NCI-H1417 treated with DMSO at 0.1 percent for 48 hours (cell line): ENCODE results near the gene SATL1.
"Not testable (repeated sequence)": the region's sequence is repeated elsewhere in the genome, so short reads cannot be mapped to it uniquely, and the experiment has no call there.

Experiments
- DNase-seq: peaks from one replicate; lab custom pipeline; 2025; lab: John Stamatoyannopoulos, UW

Gene SATL1

DNA sequence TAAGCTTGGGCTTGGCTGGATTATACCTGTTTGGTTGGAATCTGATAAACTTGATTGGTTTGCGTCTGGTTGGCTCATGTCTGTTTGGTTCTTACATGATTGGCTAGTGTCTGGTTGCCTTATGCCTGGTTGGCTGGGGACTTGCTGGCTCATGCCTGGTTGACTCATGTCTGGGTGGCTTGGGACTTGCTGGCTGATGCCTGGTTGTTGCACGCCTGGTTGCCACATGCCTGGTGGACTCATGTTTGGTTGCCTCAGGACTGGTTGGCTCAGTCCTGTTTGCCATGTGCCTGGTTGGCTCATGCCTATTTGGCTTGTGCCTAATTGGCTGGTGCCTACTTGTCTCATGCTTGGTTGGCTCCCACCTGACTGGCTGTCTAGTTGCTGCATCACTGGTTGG, 135.4 kb downstream of the SATL1 start:
- no peak for DNase-seq

DNA sequence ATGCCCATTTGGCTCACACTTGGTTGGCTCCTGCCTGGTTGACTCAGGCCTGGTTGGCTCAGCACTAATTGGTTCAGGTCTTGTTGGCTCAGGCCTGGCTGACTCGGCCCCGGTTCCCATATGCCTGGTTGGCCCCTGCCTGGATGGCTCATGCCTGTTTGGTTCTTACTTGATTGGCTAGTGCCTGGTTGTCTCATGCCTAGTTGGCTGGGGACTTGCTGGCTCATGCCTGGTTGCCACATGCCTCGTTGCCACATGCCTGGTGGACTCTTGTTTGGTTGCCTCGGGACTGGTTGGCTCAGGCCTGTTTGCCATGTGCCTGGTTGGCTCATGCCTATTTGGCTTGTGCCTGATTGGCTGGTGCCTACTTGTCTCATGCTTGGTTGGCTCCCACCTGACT, 136.2 kb downstream of the SATL1 start:
- DNase-seq: no peak

DNA sequence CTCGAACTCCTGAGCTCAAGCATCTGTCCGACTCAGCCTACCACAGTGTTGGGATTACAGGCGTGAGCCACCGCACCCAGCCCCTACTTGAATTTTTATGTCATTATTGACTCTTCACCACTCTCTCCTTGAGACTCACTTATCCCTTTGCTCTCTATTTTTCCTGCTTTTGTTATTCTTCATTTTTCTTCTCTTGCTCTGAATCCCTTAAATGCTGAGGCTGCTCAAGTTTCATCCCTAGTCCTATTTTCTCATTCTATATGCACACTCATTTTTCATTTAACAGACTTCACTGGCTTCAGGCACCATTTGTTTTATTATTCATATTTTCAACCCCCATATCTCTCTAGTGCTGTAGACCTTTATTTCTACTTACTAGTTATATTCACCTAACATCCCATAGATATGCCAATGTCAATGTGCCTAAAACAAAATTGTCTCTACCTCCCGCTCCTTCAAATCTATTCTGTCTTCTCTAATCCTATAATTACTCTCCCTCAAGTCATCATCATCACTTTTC, 154.2 kb downstream of the SATL1 start:
- no peak for DNase-seq

DNA sequence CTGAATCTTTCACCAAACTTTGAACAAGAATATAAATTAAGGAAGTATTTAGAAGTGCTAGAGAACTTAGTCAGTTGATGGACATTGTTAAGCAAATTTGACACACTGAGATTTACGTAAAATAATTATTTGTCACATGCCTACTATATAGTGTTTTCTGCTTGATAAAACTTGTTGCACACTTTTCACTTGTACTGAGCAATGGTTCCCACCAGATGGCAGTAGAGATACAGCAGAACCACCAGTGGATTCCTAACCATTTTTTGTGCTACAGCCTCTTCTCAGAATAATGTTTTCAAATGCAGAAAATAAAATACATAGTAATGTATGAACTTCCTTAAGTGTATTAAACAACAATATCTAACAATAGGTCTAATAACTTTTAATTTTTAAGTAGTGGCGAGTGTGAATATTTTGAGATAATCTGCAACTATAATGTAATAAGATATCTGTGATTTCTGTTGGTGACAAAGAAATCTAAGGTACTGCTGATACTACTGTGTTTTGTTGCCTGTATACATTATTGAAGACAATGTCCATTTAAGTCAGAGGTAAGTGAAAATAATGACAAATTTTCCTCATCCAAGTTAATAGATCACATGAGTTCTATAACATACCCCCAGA, 158.7 kb downstream of the SATL1 start:
- no peak for DNase-seq

DNA sequence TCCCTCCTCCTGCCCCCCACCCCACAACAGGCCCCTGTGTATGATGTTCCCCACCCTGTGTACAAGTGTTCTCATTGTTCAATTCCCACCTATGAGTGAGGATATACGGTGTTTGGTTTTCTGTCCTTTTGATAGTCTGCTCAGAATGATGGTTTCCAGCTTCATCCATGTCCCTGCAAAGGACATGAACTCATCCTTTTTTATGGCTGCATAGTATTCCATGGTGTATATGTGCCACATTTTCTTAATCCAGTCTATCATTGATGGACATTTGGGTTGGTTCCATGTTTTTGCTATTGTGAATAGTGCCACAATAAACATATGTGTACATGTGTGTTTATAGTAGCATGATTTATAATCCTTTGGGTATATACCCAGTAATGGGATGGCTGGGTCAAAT, 166.3 kb downstream of the SATL1 start:
- not testable (repeated sequence) for DNase-seq

DNA sequence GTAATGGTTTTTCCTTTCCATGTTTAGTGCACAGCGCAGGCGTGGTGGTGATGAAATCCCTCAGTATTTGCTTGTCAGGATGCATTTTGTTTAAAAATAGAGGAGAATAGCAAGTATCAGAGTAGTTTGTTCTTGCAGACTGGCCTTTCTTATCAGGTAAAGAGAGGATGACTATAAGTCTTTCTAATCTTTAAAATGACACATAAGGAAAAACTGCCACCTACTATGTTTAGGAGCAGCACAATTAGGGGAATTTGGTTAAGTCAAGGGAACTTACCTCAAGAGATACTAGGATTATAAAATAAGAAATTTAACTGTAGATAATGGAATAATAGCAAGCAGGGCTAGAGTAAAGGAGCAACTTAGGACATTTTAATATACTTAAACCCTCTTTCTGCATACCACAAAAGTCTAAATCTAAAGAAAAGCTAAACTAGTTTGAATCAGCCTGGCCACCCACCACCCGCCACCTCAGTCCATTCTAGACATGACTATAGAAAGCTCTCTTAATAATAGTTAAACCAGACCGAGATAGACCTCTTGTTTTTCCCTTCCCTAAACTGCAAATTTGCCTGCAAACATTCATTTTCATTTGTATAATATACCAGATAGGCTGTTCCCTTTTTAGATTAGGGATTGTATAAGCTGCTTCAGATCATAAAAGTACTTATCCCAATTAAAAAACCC, 177.9 kb downstream of the SATL1 start:
- DNase-seq: no peak

DNA sequence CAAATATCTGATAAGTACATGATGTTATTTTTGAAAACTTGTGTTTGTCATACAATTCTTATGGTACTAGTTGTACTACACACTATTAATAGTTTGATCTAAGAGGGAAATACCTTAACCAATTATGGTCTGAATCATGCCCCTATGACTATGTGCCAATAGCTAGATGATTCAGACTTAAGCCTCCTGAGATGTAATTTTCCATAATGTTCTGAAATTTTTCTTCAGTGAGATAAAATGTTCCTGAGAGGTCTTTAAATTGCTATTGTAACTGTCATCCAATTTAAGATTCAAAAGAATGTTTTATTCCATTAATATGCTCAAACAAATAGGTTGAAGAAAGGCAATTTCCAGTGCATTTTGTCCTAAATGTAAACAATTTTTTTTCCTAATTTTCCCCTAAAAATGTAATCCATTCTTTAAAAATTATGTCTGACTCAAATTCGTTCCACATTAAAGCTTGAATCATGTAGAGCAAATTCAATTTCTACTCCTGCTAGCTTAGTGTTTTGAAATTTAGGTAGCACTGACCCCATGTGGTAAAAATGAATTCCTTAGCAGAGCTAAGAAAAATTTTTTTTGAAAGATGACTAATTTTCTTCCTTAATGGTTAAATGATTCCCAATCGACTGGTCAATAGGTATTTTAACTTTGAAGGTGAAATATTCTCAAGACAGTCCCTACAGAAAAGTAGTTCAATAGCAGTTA, 190.8 kb downstream of the SATL1 start:
- no peak for DNase-seq

DNA sequence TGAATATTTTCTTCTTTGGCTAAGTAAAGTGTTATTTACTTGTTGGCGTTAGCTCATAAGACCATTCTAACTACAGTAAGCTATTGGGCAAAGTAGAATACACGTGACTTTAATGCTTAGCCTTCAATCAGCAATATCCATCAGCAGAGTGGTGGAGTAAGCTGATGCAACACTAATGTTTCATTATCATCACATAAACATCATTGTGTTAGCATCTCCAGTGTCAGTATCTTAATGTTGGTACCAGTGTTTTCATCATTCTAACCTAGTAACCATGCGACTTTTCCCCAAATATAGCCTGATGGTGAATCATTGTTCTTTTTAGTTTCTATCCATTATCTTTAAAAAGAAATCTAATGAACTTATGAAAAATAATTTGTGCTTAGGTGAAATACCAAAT, 191.4 kb downstream of the SATL1 start:
- DNase-seq: no peak

DNA sequence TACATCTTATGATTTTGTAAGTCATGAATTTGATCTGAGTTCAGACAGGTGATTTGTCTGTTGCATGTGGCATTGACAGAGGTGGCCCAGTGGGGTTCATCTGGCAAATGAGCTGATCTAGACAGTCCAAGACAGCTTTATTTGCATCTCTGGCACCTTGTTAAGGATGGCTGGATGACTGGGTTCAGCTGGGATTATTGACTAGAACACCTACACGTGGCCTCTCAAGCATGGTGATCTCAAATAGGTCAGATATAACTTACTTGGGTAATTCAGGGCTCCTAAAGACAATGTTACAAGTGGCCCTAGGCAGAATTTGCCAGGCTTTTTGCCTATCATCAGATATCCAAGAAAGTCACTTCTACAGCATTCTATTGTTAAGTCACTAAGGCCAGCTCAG, 192.0 kb downstream of the SATL1 start:
- no peak for DNase-seq
